AML-193 (cell line): ENCODE measurements around the gene PLXND1.
"Not testable (repeated sequence)": the region's sequence is repeated elsewhere in the genome, so short reads cannot be mapped to it uniquely, and the experiment has no call there.

Source experiments
- DNase-seq, 2 experiments: peaks; one replicate each; lab custom pipeline; 2025; lab: John Stamatoyannopoulos, UW

PLXND1 gene

DNA sequence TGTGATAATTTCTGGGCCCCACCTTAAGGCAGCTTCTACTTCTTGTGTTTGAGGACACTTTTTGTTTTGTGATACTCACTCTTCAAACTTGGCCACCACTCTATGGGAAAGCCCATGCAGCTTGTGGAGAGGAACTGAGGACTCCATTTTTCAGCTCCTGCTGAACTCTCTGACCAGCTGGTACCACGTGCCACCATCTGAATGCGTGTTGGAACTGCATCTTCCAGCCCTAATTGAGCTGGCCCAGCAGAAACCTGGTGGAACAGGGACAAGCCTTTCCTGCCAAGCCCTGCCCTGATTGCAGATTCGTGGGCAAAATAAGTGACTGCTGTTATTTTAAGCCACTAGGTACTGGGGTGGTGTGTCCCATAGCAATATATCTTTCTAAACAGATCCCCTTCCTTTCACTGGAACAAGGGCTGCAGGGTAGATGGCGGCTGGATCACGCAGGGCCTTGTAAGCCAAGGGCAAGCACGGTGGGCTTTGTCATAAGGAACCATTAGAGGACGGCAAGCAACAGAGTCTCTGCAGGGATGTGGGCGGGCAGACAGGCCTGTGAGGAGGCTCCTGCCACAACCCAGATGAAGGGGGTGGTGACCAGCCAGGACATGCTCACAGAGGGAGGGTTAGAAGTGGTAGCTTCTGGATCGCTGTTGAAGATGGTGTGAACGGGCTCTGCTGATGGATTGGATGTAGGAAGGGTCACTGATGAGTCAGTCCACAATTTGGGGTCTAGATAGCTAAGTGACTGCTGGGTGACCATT is 54.0 kb downstream of the PLXND1 start:
- DNase-seq: no peak

DNA sequence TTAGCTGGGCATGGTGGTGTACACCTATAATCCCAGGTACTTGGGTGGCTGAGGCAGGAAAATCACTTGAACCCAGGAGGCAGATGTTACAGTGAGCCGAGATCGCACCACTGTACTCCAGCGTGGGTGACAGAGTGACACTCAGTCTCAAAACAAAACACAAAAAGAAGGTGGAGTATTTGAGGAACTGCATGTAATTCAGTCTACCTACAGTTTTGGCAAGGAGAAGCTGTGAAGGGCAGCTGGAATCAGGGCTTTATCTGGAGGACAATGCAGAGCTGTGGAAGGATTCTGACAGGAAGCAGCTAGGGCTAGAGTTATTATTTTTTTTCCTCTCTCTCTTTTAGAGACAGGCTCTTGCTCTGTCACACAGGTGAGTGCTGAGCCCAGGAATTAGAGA is 56.7 kb downstream of the PLXND1 start:
- peak; percentile 13 to 25 for DNase-seq

DNA sequence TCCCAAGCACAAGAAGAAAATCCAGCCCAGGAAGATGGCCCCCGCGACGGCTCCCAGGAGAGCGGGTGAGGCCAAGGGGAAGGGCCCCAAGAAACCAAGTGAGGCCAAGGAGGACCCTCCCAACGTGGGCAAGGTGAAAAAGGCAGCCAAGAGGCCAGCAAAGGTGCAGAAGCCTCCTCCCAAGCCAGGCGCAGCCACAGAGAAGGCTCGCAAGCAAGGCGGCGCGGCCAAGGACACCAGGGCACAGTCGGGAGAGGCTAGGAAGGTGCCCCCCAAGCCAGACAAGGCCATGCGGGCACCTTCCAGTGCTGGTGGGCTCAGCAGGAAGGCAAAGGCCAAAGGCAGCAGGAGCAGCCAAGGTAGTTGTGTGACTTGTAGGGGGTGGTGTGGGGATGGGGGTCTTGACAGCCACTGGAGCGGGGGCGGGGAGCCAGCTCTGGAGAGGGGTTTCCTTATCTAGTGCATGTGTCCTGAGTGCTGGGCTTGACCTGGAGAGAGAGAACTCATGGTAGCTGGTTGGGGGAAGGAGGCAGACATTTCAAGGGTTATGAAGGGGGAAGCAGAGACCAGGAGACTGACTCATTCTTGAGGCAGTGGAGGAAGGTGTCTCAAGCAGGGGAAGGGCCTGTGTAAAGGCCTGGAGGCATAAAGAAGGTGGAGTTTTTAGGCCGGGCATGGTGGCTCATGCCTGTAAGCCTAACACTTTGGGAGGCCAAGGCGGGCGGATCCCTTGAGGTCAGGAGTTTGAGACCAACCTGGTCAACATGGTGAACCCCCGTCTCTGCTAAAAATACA is 57.3 kb downstream of the PLXND1 start:
- DNase-seq: peak; percentile 82 to 83

- DNase-seq: no peak
These were observed 58.1 kb downstream of the PLXND1 start for GRCh38 chr3:129548104-129548965.

DNA sequence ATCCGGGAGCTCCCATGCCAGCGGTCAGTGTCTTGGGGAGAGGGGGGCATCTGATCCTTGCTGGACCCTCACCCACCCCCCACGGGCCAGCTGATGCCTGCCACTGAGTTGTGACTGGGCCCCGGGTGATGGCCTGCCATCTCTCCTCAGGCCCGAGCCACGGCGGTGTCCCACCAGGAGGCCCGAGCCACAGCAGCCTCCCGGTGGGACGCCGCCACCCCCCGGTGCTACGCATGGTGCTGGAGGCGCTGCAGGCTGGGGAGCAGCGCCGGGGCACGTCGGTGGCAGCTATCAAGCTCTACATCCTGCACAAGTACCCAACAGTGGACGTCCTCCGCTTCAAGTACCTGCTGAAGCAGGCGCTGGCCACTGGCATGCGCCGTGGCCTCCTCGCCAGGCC is 59.2 kb downstream of the PLXND1 start:
- DNase-seq: no peak

DNA sequence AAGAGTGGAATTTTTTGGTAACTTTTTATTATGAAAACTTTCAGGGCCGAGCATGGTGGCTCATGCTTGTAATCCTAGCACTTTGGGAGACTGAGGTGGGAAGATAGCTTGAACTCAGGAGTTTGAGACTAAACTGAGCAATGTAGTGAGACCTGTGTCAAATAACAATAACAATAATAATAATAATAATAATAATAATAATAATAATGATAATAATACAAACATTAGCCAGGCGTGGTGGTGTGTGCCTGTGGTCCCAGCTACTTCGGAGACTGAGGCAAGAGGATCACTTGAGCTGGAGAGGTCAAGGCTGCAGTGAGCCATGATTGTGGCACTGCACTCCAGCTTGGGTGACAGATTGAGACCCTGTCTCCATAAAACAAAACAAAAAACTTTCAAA is 60.5 kb downstream of the PLXND1 start:
- DNase-seq: not testable (repeated sequence)

- no peak for DNase-seq
These were observed 62.5 kb downstream of the PLXND1 start for GRCh38 chr3:129543999-129544398.

DNA sequence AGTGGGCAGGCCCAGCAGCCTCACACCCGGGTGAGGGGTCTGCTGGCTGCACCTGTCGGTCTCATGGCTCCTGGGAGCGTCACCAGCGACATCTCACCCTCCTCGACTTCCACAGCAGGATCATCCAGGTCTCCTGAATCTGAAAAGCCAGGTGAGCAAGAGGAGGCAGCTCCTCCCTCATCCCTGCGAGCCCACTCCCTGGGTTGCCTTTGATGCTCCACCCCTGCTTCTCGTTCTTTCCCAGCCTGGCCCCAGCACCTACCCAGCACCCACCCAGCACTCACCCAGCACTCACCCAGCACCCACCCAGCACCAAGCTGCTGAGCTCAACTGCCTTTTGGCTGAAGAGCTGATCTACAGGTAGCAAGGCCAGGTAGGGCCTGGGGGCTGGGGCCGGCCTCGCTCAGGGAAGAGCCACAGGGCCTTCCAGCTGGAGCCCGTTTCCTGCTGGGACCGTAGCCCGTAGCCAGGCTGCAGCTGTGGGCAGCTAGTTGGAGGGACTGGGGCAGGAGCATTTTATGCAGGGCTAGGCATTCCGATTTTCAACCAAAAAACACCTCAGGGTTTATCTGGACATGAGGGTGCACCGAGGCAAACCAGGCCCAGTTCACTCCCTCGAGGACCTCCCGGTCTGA is 63.2 kb downstream of the PLXND1 start, which contains the start of gene H1-8:
Gene H1-8, plus strand, starts transcription at position 20 of the 635 bp plus-strand sequence. Its CDS starts 44 bp downstream, at position 64.
- no peak for DNase-seq

DNA sequence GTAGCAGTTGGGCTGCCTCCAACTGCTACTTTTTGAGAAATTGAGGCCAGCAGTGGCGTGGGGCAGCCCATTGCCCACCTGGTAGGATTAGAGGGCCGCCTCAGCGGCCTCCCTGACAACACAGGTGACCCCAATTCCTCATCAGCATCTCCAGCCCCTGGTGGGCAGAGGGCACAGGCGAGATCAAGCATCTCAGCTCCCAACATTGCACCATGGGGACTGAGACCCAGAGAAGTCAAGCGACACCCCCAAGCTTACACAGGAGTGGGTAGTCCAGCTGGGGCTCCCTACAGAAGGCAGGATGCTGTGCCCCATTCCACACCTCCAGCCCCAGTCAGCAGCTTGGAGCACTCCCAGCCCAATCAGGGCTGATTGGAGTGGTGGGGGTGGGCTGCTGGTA is 63.7 kb downstream of the PLXND1 start:
- no peak for DNase-seq

DNA sequence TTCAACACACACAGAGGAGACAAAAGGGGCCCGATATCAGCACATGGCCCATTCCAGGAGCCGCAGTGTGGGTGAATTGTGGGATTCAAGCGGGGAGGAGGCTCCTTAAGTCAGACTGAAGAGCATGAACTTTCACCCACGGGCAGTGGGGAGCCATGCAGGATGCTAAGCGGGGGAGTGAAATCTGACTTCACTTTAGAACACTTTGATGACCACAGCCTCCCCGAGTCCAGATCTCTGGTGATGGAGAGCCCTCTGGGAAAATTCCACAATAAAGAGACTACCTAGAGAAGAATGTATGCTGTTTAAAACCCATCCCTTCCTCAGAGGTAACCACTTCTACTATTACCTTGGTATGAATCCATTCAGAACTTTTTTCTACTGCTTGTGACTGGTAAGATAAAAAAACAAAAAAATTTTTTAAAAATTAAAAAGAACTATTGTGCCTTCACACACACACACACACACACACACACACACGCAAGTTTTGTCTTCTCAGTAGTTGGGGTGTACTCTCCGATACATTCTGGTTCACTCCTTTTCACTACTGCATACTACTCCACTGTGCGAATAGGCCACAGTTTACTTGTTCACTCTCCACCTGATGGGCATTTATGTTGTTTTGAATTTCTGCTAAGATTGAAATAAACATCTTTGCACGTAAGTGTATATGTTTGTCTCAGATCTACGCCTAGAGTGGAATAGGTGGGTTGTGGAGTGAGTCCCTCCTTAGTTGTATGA is 65.5 kb downstream of the PLXND1 start:
- no peak for DNase-seq

DNA sequence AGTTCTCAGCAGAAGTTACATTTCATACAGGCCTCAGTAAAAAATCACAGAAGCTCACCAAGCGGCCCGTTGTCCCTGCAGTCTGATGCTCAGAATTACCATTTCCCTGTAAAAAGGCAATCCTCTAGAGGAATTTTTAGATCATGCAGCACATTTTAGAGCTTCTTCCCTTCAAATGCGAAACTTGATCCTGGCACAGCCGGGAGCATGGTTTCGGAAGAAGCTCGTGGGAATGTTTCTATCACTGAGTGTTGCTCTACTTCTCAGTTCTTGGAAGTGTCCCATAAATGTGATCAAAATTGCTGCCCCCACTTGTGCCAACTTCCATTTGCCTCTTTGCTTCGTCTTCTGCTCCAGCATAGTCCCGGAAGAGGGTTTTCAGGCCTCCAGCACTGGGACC is 67.3 kb downstream of the PLXND1 start:
- no peak for DNase-seq

- no peak for DNase-seq
These were observed 69.7 kb downstream of the PLXND1 start for GRCh38 chr3:129536804-129537203.

DNA sequence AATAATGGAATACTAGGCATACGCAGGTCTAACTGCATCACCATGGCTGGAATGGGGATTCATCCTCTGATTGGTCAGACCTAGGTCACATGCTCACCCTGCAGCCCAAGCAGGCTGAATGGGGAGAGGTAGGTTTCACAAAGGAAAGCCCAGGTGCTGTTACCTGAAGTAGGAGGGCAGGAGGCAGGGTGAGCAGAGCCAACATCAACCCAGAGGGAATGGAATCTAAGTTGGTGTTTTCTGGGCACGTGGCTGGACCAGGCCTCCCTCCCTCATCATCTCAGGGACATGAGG is 70.2 kb downstream of the PLXND1 start:
- no peak for DNase-seq

DNA sequence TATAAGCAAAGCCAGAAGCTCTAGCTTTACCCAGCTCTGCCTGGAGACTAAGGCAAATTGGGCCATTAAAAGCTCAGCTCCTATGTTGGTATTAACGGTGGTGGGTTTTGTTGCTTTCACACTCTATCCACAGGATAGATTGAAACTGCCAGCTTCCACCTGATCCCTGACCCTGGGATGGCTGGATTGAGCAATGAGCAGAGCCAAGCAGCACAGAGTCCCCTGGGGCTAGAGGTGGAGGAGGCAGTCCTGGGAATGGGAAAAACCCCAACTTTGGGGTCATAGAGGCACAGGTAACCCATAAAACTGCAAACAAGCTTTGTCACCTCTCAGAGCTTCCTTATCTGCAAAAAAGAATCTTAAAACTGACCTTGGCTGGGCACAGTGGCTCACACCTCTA is 71.4 kb downstream of the PLXND1 start:
- no peak for DNase-seq

DNA sequence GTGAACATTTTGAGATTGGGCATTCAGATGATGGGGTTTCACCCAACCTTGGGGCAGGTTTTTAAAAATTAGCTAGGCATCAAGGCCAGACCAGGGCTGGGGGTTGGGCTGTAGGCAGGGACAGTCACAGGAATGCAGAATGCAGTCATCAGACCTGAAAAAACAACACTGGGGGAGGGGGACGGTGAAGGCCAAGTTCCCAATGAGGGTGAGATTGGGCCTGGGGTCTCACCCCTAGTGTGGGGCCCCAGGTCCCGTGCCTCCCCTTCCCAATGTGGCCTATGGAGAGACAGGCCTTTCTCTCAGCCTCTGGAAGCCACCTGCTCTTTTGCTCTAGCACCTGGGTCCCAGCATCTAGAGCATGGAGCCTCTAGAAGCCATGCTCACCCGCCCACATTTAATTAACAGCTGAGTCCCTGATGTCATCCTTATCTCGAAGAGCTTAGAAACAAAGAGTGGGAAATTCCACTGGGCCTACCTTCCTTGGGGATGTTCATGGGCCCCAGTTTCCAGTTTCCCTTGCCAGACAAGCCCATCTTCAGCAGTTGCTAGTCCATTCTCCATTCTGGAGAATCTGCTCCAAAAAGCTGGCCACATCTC is 71.9 kb downstream of the PLXND1 start:
- no peak for DNase-seq

GRCh38 chr3:129533406-129533805 is 73.1 kb downstream of the PLXND1 start:
- DNase-seq: no peak

DNA sequence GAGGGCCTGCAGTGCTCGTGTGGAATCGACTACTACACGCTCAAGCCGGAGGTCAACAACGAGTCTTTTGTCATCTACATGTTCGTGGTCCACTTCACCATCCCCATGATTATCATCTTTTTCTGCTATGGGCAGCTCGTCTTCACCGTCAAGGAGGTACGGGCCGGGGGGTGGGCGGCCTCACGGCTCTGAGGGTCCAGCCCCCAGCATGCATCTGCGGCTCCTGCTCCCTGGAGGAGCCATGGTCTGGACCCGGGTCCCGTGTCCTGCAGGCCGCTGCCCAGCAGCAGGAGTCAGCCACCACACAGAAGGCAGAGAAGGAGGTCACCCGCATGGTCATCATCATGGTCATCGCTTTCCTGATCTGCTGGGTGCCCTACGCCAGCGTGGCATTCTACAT is 74.2 kb downstream of the PLXND1 start:
- no peak for DNase-seq

DNA sequence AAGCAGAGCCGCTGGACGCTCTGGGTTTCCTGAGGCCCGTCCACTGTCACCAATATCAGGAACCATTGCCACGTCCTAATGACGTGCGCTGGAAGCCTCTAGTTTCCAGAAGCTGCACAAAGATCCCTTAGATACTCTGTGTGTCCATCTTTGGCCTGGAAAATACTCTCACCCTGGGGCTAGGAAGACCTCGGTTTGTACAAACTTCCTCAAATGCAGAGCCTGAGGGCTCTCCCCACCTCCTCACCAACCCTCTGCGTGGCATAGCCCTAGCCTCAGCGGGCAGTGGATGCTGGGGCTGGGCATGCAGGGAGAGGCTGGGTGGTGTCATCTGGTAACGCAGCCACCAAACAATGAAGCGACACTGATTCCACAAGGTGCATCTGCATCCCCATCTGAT is 74.8 kb downstream of the PLXND1 start:
- DNase-seq: peak; percentile 26 to 42

GRCh38 chr3:129530821-129531220 is 75.7 kb downstream of the PLXND1 start:
- no peak for DNase-seq

GRCh38 chr3:129530251-129530791 is 76.2 kb downstream of the PLXND1 start:
- no peak for DNase-seq
